AG04450 (cell line): ENCODE results near the gene MTMR3. TPM values are rescaled to one million over a fixed set of nuclear protein-coding genes. Genes with fewer than 3 reads are reported as not detected.
"Not testable (repeated sequence)": the region's sequence is repeated elsewhere in the genome, so short reads cannot be mapped to it uniquely, and the experiment has no call there.

Experiments
- CTCF ChIA-PET: fragments of 300-600, 350-600 bp; formaldehyde crosslinking; extraction: SDS; loops from one replicate; lab custom pipeline; 2022; ENCODE audit warnings: antibody characterized with exemption, inconsistent platforms; lab: Charles Lee
- POLR2A ChIA-PET: fragments of 350-600 bp; formaldehyde crosslinking; extraction: SDS; loops from one replicate; lab custom pipeline; 2021; ENCODE audit warnings: antibody characterized with exemption, inconsistent platforms; lab: Yijun Ruan, JAX
- DNase-seq: peaks from one replicate; pipeline ENCODE4 v3.0.0-alpha.2; 2011; ENCODE audit warnings: low read depth, low spot score
- H3K27ac ChIP-seq: one replicate; pipeline ENCODE4 v1.5.1; 2012; ENCODE audit warnings: low read depth, low read length, control low read depth
- H3K27me3 ChIP-seq: one replicate; pipeline ENCODE4 v1.6.0; 2012; ENCODE audit warnings: low read length; ENCODE audit not compliant: control insufficient read depth, insufficient read depth
- H3K4me3 ChIP-seq: 2 replicates; pipeline ENCODE4 v1.5.1; 2011; ENCODE audit warnings: mild to moderate bottlenecking, low read depth, low read length, control low read depth
- H3K9me3 ChIP-seq: 2 replicates; pipeline ENCODE4 v1.5.1; 2012; ENCODE audit warnings: low read length; ENCODE audit not compliant: control insufficient read depth, insufficient read depth
- CTCF ChIP-seq: IDR thresholded peaks from 2 replicates; pipeline ENCODE4 v1.5.1; 2011; ENCODE audit warnings: low read depth, low read length, control low read depth, inconsistent platforms
- polyA minus RNA-seq: library from RNA; depleted of rRNA, polyadenylated mRNA; stranded (reverse); fragments of >200 nt; gene quantifications from 2 replicates; pipeline ENCODE4 v1.2.3, GENCODE V29; 2011; rRNA and poly(A)+ RNA removed
- polyA plus RNA-seq: library from polyadenylated mRNA; depleted of rRNA; stranded (reverse); fragments of >200 nt; gene quantifications from 2 replicates; pipeline ENCODE4 v1.2.3, GENCODE V29; 2011; rRNA removed

The MTMR3 gene
- 27.8 and 28.8 TPM in 2 replicates for polyA plus RNA-seq
- 47.8 and 55.7 TPM in 2 replicates for polyA minus RNA-seq

- peak; percentile 31; the same call in 1 of the 2 replicates for TF ChIP-seq CTCF
Measured at GRCh38 chr22:29883045-29883774, at the start of gene MTMR3. MTMR3 (plus strand) TSS chr22:29883174; CDS start chr22:29971060, 87,886 bp downstream.

GRCh38 chr22:29833392-29833965, 49.5 kb upstream of the MTMR3 start:
- ChIA-PET POLR2A (no interaction called here), CTCF (interaction anchor here (0.6 kb wide), 2 partner anchors 70 to 133 kb away, joined by 3 to 4 read pairs; no protein-coding TSS in a partner anchor)
- Histone ChIP-seq H3K27me3 (no peaks in the 10 kb centered on the region), H3K9me3 (peaks cover 3% of the 10 kb centered on the region; the same call in 1 of the 2 replicates), H3K27ac (no peak overlapping the region), H3K4me3 (no peak overlapping the region)
- TF ChIP-seq CTCF = no peak
- DNase-seq = no peak

More at GRCh38 chr22:29883045-29883774, at the start of gene MTMR3:
- peak; percentile 66 for DNase-seq
- Histone ChIP-seq H3K9me3 (peaks cover 3% of the 10 kb centered on the region), H3K27ac (peak within 1 kb of the TSS; percentile 77), H3K4me3 (peak within 1 kb of the TSS; percentile 95), H3K27me3 (no peaks in the 10 kb centered on the region)
- CTCF ChIA-PET = interaction anchor here (0.6 to 0.9 kb wide), 7 partner anchors 12 to 1489 kb away, joined by 3 to 7 read pairs (median 4); no protein-coding TSS in a partner anchor
- POLR2A ChIA-PET = interaction anchor here (0.5 to 1.1 kb wide), 7 partner anchors 19 to 305 kb away, joined by 3 to 5 read pairs (median 4); partner anchors contain the start of genes ASCC2, UQCR10 and ZMAT5

- no peak for TF ChIP-seq CTCF
- POLR2A ChIA-PET = no interaction called here
Measured at GRCh38 chr22:29834046-29834445, 48.9 kb upstream of the MTMR3 start.

GRCh38 chr22:29836791-29837370, 46.1 kb upstream of the MTMR3 start:
- H3K9me3 ChIP-seq, H3K27ac ChIP-seq, H3K27me3 ChIP-seq, DNase-seq: not testable (repeated sequence)
- POLR2A ChIA-PET = interaction anchor here (1.7 kb wide), 1 partner anchor 46 kb away, joined by 5 read pairs; the partner anchor contains the start of gene MTMR3
- H3K4me3 ChIP-seq = peak overlapping the region; percentile 98
- CTCF ChIA-PET = interaction anchor here (0.6 to 1.9 kb wide), 3 partner anchors 102 to 252 kb away, joined by 5 to 8 read pairs (median 7); no protein-coding TSS in a partner anchor

More at GRCh38 chr22:29834046-29834445, 48.9 kb upstream of the MTMR3 start:
- no peaks in the 10 kb centered on the region for H3K27me3 ChIP-seq
- CTCF ChIA-PET = interaction anchor here (1.1 kb wide), 1 partner anchor 171 kb away, joined by 3 read pairs; no protein-coding TSS in a partner anchor
- no peak for DNase-seq
- H3K4me3 ChIP-seq = no peak overlapping the region
- no peak overlapping the region for H3K27ac ChIP-seq
- H3K9me3 ChIP-seq = peaks cover 3% of the 10 kb centered on the region; the same call in 1 of the 2 replicates
